Stimulated activated CD4-positive, alpha-beta T cell treated with anti-CD3 and anti-CD28 coated beads, TNF-alpha, amount 100 ng/mL, for 4 hours (primary cell): Measurements from ENCODE around the gene LRSAM1.

ENCODE experiments used
- DNase-seq, 3 experiments: peaks; one replicate each; pipeline ENCODE4 v3.0.0-alpha.2; 2020; ENCODE audit warnings: low read depth in 3 of 3

The LRSAM1 gene

DNA sequence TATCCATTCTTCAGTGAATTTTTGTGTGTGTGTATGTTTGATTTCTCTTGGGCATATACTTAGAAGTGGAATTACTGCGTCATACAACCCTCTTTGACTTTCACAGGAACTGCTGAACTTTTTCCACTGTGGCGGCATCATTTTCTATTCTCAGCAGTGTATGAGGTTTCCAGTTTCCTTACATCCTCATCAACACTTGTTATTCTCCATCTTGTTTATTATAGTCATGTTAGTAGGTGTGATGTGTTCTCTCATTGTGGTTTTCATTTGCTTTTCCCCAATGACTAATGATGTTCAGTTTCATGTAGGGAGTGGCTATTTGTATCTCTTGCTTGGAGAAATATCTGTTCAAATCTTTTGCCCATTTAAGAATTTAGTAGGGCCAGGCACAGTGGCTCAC, 24.6 kb upstream of the LRSAM1 start:
- no peak for DNase-seq

DNA sequence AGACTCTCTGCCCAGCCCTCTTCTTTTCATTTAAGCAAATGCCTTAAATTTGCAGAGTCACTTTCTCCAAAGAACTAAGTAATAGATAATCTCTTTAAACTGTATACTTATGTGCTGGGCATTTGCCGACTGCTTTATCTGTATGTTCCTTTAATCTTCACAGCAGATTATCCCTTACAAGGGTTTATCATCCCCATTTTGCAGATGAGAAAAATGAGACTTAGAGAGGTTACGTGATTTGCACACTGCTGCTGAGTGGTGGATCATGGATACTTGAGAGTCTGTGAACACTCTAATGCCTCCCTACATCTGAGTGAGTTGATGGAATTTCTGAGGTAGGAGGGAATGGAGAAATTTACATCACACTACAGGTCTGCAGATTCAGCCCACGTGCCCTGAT, 23.0 kb upstream of the LRSAM1 start:
- no peak for DNase-seq

DNA sequence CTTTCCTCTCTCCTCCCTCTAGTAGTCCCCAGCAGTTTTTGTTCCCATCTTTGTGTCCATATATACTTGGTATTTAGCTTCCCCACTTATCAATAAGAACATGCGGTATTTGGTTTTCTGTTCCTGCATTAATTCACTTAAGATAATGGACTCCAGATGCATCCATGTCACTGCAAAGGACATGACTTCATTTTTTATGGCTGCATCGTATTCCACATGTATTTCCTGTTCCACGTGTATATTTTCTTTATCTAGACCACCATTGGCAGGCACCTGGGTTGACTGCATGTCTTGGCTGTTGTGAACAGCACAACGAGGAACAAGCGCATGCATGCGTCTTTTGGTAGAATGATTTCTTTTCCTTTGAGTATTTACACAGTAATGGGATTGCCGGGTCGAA, 20.9 kb upstream of the LRSAM1 start:
- no peak for DNase-seq

DNA sequence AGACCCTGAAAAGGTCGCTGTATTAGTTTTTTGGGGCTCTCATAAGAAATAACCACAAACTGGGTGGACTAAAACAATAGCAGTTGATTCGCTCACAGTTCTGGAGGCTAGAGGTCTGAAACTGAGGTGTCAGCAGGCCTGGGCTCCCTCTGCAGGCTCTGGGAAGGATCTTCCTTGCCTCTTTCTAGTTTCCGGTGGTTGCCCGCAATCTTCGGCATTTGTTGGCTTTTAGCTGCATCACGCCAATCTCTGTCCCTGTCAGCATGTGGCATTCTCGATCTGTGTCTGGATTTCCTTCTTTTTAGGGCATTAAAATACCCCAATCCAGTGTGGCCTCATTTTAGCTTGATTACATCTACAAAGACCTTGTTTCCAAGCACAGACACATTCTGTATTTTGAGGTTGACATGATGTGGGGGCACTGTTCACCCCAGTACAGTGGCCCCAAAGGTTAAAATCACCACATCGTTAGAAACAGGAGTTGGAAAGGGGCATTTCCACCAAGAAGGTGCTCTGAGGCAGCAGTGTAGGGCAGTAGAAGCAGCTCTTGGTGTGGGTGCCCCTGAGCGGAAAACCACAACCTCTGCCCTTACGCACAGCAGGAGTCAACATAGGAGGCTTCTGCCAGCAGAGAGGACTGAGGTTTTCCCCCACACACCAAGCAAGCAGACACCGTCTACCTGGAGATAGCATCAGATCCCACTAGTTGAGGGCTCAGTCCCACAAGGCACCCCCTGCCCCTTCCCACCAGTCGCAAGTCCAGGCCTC, 13.6 kb upstream of the LRSAM1 start:
- no peak for DNase-seq

DNA sequence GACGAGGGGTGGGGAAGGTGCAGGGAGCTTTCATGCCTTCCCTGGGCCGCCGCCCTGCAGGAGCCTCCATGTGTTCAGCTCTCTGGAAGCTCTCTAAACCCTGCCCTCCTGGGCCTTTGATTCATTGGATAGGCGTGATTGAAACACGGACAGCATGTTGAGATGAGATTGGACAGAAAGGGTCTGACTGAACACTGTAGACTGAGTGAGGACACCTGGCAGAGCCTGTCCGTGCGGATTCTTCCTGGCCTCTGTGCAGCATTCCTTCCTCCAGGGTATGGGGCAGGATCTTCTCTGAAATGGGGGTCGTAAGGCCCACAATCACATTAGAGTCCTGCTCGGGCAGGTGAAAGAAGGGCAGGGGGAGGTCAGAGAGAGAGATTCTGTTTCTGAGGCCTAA, 12.9 kb upstream of the LRSAM1 start:
- DNase-seq: no peak

DNA sequence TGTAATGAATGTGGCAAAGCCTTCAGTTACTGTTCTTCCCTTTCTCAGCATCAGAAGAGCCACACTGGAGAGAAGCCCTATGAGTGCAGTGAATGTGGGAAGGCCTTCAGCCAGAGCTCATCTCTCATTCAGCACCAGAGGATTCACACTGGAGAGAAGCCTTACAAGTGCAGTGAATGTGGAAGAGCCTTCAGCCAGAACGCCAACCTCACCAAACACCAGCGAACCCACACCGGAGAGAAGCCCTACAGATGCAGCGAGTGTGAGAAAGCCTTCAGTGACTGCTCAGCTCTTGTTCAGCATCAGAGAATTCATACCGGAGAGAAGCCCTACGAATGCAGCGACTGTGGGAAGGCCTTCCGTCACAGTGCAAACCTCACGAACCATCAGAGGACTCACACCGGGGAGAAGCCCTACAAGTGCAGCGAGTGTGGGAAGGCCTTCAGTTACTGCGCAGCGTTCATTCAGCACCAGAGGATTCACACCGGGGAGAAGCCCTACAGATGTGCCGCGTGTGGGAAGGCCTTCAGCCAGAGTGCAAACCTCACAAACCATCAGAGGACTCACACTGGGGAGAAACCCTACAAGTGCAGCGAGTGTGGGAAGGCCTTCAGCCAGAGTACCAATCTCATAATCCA, 6.9 kb upstream of the LRSAM1 start:
- DNase-seq: no peak

DNA sequence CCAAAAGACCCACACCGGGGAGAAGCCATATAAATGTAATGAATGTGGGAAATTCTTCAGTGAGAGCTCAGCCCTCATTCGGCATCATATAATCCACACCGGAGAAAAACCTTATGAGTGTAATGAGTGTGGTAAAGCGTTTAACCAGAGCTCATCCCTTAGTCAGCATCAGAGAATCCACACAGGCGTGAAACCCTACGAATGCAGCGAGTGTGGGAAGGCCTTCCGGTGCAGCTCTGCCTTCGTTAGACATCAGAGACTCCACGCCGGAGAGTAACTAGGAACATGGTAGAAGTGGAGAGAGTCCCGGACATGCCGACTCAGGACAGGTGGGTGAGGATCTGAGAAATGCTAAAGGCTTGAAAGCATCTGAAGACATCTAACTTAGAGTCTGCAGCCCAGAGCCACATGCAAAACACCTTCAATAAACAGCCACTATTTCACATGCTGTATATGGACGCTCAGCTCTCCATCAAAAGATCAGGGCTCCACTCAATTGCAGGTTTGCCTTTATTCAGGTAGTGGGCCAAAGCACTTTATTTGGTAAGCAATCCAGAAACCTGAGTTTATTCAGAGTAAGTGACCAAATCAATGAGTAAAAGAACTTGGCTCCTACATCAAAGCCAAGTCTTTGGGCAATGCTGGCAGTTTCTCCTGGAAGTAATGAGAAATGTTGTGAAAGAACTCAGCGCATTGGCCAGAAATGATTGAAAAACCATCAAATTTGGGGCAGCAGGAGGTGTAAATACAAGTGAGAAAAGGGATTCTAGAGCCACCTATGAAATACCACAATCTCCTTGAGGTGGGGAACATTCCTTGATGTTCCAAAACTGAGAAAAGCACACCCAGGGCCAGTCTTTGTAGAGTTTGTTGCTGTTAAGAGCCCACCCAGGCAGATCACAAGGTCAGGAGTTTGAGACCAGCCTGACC, 6.1 kb upstream of the LRSAM1 start:
- no peak for DNase-seq

DNA sequence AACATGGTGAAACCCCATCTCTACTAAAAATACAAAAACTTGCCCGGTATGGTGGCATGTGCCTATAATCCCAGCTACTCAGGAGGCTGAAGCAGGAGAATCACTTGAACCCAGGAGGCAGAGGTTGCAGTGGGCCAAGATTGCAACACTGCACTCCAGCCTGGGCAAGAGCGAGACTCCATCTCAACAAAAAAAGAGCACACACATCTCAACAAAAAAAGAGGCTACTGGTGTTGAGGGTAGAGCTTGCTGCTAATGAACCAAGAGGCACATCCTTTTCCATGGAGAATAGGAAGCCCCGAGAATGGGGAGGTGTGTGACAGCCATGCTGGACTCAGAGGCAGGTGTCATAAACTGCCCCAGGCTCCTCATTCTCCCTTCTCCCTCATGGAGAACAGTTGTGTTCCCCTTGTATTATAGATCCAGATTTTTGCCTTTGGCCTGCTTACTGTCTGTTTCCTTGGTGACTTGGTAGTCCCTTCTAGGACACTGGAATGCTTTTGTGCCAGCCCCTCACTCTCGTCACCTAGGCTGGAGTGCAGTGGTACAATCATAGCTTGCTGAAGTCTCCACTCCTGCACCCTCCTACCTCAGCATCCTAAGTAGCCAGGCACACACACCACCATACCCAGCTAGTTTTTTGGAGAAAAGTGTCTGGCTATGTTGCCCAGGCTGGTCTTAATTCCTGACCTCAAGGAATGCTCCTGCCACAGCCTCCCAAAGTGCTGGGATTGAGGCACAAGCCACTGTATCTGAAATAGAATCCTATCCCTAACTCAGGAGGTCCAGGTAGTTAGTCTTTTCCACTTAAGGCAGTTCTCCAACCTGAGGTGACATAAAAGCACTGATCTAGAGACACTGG, 5.2 kb upstream of the LRSAM1 start:
- DNase-seq: no peak

DNA sequence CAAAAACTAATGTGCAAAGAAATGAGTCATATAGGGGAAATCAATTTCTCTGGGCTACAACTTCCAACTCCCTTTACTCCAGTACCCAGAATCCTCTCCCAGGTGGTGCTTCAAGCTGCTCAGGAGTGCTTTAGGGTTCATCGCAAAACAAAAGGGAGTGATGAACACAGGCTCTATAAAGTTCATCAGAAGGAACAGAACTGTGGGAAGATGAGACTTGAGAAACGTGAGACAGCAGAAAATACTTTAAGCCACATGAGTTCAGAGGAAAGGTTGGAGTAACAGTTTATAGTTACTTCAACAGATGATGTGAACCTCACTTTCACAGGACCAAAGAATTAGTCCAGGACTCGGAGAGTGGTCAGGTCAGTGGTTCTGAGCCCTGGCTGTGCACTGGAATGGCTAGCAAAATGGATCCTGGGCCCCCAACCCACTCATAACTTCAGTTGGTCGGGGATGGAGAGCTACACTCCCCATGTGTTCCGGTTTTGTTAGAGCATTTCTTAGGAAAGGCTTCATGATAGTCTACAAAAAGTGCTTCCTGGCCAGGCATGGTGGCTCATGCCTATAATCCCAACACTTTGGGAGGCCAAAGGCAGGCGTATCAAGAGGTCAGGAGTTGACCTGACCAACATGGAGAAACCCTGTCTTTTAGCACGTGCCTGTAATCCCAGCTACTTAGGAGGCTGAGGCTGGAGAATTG, 4.4 kb upstream of the LRSAM1 start:
- no peak for DNase-seq

DNA sequence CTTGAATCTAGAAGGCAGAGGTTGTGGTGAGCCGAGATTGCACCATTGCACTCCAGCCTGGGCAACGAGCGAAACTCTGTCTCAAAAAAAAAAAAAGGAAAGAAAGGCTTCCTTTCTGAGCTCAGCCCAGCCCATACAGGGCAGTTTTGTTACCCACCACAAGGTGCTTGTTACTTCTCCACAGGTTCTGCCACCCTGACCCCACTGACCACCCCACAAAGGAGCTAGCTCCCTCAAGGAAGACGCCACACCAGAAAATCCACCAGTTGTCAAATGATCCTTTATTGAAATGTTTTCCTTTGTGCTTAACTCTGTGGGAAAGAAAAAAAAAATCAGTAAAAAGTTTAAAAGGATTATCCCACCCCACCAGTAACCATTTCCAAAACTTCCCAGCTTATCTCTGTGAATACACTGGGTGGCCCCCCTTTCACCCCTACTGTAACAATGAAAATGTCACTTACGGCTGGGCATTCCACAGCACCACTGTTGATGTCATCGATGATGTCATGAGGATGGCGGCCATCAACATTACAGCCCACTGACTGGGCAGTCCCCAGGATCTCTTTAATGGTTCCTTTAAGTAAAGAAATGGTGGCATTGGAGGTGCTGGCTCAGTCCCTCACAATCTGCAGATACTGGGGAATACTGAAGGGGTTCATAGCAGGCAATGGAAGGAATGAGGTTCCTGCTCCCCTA, 3.7 kb upstream of the LRSAM1 start:
- no peak for DNase-seq

DNA sequence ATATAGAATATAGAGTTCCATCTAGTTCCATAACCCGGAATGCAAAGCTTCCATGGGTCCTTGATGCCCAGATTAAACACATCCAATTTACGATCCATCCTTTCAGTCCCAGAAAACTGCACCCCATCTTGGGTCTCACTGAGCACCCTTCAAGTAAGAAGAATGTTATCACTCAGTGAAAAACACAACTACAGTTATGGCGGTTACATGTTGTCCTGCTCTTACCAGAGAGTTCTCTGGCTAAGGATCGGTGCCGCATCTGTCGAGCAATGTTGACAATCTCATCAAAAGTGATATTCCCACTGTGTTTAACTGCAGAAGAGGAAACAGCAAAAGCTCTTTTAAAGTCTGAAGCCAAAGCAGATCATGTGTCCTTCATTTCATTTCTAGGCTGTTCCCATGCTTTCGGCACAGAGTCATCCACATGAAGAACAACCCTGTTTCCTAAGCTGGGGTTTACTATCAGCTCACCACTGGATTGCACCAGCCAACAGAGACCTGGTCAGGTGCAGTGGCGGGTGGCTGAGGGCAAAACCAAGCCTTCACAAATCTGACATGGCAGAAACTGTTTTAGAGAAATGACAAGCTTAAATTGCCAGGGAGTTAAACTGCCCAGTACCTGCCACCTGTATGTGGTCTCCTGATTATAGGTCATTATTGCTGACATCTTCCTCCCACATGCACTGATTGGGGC, 3.1 kb upstream of the LRSAM1 start:
- no peak for DNase-seq

DNA sequence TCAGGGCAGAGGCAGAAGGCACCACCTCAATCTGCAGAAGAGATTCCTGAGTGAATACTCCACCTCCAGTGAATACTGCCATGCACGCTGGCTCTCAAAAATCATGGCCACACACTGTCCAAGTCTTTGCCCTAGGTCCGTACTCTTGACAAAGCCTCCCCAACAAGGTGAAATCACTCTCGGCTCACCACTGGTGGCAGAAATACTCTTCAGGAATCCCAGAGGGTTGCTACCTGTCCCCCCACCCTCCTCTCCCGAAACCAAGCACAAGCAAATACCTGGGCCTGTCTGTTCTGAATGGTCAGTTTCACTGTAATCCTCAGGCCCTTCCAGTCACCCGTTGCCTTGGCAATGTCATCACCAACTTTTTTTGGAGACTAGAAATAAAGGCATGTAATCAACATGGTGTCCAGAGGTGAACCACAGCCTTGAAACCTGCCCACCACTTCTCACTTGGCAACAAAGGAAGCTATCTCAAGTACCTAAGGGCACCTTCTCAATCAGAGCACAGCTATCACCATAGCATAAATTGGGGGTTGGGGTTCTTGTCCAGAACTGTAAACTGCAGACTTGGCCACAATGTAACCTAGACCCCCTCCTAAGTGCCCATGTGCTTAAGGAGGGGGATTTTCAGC, 1.9 kb upstream of the LRSAM1 start:
- DNase-seq: no peak

DNA sequence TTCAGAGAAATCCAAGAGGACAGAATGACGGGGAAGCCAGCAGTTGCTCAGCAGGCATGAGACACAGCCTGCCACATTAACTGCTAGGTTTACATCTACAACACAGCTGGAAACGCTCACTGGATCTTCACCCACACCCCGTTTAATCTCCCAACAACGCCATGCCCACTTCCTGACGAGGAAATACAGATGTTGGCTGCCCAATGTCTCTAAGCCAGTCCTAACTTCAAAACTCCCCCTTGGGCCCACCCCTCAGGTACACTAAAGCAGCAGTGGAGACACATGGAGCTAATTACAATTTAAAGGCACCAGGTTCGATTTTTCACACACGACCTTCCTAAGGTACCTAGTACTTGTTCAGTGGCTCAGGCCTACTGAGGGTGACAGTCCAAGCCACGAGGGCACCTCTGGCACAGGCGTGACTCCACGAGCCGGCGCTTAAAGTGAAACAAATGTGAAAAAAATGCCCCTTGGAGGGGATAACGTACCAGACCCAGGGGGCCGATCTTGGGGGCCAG, 1.0 kb upstream of the LRSAM1 start:
- no peak for DNase-seq

DNA sequence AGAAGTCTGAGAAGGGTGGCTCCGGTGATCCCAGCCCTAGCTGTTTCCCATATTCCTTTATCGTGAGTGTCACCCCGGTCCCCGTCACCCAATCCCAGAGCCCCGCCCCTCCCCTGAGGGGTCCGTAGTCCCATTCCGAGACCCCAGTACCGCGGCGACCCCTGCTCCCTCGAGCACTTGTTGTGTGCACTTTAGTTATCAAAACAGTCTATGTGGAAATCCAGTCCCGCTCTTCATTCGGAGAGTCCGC, 223 bp downstream of the LRSAM1 start:
- no peak for DNase-seq

DNA sequence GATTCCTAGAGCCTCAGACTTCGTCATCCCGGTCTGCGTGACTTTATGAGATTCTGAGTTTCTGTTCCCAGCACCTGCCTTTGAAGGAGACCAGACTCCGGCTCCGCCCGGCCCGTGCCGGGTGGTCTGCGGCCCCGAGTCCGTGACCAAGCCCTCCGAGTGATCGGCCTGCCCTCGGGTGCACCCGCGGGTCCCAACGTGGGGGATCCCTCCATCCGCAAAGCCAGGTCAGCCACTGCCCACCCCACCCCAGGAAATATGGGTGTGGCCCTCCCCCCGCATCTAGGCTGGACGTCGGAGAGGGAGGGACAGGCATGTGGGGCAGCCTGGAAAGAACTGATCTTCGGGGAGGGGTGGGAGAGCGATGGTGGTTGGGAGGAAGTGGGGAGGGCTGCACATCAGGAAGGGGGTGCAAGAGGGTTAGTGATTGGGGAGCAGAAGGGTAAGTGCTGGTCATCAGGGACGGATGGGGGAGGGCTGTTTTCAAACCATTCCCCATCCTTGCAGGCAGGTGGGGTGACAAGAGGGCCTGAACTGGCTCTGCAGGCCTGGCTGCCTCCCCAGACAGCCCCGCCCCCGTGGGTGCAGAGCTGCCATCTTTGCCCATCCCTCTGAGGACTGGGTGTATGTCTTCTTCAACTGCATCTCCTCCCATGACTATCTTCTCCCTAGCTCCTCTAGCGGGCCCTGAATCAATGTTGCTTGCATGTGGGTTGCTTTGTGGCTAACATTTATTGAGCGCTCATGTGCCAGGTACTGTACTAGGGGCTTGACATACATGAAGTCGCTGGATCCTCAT, 747 bp downstream of the LRSAM1 start:
- peak in 1 of 3 experiments; percentile 24 for DNase-seq

DNA sequence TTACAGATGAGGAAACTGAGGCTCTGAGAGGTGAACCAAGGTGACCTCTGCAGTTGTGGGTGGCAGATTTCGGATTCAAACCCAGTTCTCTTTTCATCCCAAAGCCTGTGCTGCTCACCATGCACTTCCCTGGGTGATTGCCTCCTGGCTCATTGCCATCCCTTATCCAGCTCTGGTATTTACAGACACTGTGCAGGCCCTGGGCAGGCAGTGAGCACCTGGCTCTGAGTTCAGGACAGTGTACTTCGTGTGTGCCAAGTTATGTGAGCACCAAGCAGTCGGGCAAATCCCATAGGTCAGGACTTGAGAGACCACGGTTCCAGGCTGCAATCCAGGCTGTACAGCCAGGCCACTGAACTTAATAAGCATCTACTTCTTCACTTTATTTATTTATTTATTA, 1.4 kb downstream of the LRSAM1 start:
- DNase-seq: no peak

DNA sequence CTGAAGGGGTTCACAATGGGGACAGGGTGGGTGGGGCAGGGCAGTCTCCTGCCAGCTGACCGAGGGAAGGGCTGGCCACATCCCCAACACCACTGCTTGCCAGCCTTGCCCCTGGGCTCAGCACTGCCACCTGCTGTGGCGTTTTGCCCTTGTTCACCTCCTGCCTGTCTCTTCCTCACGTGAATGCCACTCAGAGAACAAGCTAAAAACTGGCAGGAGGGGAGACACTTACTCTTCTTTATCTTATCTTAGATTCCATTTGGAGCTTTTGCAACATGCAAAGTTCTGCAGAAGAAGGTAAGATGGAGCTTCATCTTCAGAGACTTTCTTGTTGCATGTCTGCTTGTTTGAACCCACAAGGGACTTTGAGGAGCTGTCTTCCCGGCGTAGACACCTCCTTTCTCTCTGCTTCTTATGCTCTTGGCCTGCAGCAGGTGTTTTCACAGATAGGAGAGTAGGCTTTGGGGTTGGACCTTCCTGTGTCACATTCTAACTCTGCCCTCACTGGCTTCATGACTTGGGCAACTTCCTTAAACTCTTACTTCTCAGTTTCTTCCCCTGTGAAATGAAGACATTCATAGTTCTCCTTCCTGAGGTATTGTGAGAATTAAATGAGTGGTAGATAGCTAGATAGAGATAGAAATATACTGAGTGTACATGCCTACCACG, 4.1 kb downstream of the LRSAM1 start:
- DNase-seq: no peak
